HL-60 (cell line): ENCODE data around the gene MKI67.

Experiments used
- DNase-seq, 2 experiments: peaks; one replicate each; pipeline ENCODE4 v3.0.0-alpha.2; 2010 to 2020; ENCODE audit warnings: low read depth in 1 of 2, low spot score in 1 of 2
- H3K27ac ChIP-seq: fragments of 250-450 bp; sonication (Bioruptor Pico); replicated peaks from 2 replicates; pipeline ENCODE4 v1.5.1; 2020; ENCODE audit warnings: mild to moderate bottlenecking, moderate library complexity
- H3K27me3 ChIP-seq: fragments of 250-450 bp; sonication (Bioruptor Pico); 2 replicates; pipeline ENCODE4 v1.5.1; 2021; ENCODE audit warnings: mild to moderate bottlenecking, moderate library complexity; ENCODE audit not compliant: insufficient read depth, poor library complexity, severe bottlenecking
- H3K4me3 ChIP-seq: replicated peaks from 2 replicates; pipeline ENCODE4 v1.5.1; 2011; ENCODE audit warnings: mild to moderate bottlenecking, control low read depth, low read length; ENCODE audit not compliant: insufficient read depth
- GABPA ChIP-seq: IDR thresholded peaks from 2 replicates; pipeline ENCODE4 v1.6.1; 2012; ENCODE audit warnings: low read depth
- POLR2AphosphoS5 ChIP-seq: IDR thresholded peaks from 2 replicates; pipeline ENCODE4 v1.6.1; 2012; ENCODE audit warnings: low read depth
- SPI1 ChIP-seq: IDR thresholded peaks from 2 replicates; pipeline ENCODE4 v1.6.1; 2012; ENCODE audit warnings: low read depth, mild to moderate bottlenecking, borderline replicate concordance
- TF ChIP-seq, protein P1 (sequence below): IDR thresholded peaks from one replicate; pipeline ENCODE4 v1.5.1; 2011; ENCODE audit warnings: low read length, control low read depth, inconsistent platforms; ENCODE audit not compliant: insufficient read depth
- TF ChIP-seq, protein P2 (sequence below): IDR thresholded peaks from 2 replicates; pipeline ENCODE4 v1.6.1; 2012; ENCODE audit warnings: low read depth; ENCODE audit not compliant: insufficient replicate concordance

The MKI67 gene

DNA sequence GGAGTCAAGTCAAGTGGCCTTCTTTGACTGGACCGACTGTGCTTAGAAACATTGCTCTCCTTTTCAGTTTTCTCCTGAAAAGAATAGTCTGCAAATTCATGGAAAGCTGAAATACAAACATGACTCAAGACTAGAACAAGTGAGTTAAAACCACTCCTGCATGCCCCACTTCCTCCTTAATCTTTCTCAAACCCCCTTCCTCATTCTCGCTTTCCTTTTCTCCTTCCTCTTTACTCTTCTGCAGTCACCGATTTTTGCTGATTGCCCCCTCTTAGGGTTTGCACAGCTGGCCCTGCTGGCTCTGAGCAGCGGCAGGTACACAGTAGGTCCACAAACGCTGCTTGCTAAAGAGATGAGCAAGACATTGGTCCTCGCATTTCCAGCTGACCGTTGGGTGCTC is 34.8 kb upstream of the MKI67 start:
- H3K27me3 ChIP-seq, result peaks cover 3% of the 10 kb centered on the region
- no peak for TF ChIP-seq GABPA
- TF ChIP-seq, protein P1, sequence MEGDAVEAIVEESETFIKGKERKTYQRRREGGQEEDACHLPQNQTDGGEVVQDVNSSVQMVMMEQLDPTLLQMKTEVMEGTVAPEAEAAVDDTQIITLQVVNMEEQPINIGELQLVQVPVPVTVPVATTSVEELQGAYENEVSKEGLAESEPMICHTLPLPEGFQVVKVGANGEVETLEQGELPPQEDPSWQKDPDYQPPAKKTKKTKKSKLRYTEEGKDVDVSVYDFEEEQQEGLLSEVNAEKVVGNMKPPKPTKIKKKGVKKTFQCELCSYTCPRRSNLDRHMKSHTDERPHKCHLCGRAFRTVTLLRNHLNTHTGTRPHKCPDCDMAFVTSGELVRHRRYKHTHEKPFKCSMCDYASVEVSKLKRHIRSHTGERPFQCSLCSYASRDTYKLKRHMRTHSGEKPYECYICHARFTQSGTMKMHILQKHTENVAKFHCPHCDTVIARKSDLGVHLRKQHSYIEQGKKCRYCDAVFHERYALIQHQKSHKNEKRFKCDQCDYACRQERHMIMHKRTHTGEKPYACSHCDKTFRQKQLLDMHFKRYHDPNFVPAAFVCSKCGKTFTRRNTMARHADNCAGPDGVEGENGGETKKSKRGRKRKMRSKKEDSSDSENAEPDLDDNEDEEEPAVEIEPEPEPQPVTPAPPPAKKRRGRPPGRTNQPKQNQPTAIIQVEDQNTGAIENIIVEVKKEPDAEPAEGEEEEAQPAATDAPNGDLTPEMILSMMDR, result no peak
- TF ChIP-seq POLR2AphosphoS5, result no peak
- TF ChIP-seq, protein P2, sequence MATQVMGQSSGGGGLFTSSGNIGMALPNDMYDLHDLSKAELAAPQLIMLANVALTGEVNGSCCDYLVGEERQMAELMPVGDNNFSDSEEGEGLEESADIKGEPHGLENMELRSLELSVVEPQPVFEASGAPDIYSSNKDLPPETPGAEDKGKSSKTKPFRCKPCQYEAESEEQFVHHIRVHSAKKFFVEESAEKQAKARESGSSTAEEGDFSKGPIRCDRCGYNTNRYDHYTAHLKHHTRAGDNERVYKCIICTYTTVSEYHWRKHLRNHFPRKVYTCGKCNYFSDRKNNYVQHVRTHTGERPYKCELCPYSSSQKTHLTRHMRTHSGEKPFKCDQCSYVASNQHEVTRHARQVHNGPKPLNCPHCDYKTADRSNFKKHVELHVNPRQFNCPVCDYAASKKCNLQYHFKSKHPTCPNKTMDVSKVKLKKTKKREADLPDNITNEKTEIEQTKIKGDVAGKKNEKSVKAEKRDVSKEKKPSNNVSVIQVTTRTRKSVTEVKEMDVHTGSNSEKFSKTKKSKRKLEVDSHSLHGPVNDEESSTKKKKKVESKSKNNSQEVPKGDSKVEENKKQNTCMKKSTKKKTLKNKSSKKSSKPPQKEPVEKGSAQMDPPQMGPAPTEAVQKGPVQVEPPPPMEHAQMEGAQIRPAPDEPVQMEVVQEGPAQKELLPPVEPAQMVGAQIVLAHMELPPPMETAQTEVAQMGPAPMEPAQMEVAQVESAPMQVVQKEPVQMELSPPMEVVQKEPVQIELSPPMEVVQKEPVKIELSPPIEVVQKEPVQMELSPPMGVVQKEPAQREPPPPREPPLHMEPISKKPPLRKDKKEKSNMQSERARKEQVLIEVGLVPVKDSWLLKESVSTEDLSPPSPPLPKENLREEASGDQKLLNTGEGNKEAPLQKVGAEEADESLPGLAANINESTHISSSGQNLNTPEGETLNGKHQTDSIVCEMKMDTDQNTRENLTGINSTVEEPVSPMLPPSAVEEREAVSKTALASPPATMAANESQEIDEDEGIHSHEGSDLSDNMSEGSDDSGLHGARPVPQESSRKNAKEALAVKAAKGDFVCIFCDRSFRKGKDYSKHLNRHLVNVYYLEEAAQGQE, result no peak
- TF ChIP-seq SPI1, result peak; percentile 98
- no peak overlapping the region for H3K4me3 ChIP-seq
- DNase-seq, result peak in 1 of 2 experiments; percentile 60
- H3K27ac ChIP-seq, result peak overlapping the region; percentile 23; the same call in 1 of the 2 replicates

DNA sequence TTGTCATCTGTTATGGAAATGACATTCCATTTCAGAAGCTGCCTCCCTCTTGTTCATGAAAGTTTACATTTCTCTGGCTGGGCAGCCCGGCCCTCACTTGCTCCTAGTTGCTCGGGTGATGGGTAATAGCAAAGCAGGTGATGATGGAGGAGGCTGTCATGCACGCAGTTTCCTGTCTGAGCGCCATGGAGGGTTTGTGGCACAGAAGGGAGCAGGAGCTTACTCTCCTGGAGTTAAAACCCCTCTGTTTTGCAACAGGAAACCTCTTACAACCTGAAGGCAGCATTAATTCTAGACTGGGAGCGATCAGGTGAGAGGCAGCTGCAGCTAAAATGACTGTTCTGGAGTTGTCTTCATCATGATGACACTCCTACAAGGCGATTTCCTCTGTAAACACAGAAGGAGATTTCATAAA is 34.1 kb upstream of the MKI67 start:
- 0 out of 2 replicates have a peak overlapping the region, but pooled peaks have one; percentile 15 for H3K27ac ChIP-seq
- no peak overlapping the region for H3K4me3 ChIP-seq
- peaks cover 3% of the 10 kb centered on the region for H3K27me3 ChIP-seq
- peak in 1 of 2 experiments; percentile 56 for DNase-seq
- TF ChIP-seq SPI1 (no peak), POLR2AphosphoS5 (no peak)
- TF ChIP-seq, protein P1, result no peak

DNA sequence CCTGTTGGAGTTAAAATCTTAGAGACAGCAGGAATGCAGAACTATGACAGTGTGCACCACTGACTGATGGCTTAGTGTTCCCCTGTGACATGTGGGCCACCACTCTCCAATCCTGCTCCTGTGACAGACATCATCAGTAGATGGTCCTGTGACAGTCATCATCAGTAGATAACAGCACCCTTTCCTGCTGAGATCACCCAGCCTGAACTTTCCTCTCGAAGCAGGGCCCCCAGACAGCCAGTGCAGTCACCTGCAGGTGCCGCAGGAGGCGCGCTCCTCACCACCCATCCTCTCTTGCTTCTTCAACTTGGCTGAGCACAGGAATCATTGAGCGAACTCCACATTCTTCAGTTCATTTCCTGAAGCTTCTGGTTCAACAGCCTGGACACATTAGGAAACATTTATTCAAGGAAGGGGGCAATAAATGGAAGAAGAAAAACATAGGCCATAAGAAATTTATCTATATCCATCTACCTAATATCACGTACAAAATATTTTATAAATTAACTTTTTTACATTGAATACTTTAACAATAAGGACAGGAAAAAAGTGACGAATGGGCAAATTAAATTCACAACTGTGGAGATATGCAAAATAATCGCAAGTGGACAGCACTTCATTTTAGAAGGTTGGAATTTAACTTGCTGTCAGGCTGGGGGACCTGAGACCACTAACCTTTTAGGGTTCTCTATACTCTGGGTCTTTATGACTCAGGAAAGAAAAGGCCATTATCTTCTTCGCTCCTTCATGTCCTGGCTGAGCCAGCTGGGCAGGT is 32.0 kb upstream of the MKI67 start:
- TF ChIP-seq SPI1, result no peak
- TF ChIP-seq POLR2AphosphoS5, result no peak
- TF ChIP-seq GABPA, result no peak
- TF ChIP-seq, protein P2, result no peak
- TF ChIP-seq, protein P1, result no peak
- no peak overlapping the region for H3K27ac ChIP-seq
- no peak for DNase-seq
- no peaks in the 10 kb centered on the region for H3K27me3 ChIP-seq
- H3K4me3 ChIP-seq, result no peak overlapping the region
